HEK293T (cell line): Measurements from ENCODE around the gene CCDC88C.

Experiments used
- BHLHE40 ChIP-seq: fragments of 450-650 bp; IDR thresholded peaks from 2 replicates; pipeline ENCODE4 v1.6.1; 2016; ENCODE audit warnings: mild to moderate bottlenecking, moderate library complexity, borderline replicate concordance
- FOXK2 ChIP-seq: fragments of 450-650 bp; IDR thresholded peaks from 2 replicates; pipeline ENCODE4 v1.6.1; 2016; ENCODE audit warnings: mild to moderate bottlenecking
- FOXM1 ChIP-seq: fragments of 450-650 bp; IDR thresholded peaks from 2 replicates; pipeline ENCODE4 v1.6.1; 2017; ENCODE audit warnings: mild to moderate bottlenecking, borderline replicate concordance
- SUZ12 ChIP-seq: fragments of 450-650 bp; IDR thresholded peaks from 2 replicates; pipeline ENCODE4 v1.6.1; 2016; ENCODE audit warnings: mild to moderate bottlenecking

GRCh38 chr14:91270619-91271018 is 147.0 kb downstream of the CCDC88C start:
- no peak for TF ChIP-seq FOXK2
- TF ChIP-seq BHLHE40: no peak
- no peak for TF ChIP-seq FOXM1
- TF ChIP-seq SUZ12: no peak
